Adrenal gland (tissue), 5 donors: ENCODE results near the gene PKMYT1.

Experiments
- POLR2A ChIP-seq, 2 donors: fragments of 450-650 bp; IDR thresholded peaks; one replicate each; pipeline ENCODE4 v1.6.1; 2017; ENCODE audit warnings: antibody characterized with exemption in 2 of 2, mild to moderate bottlenecking in 2 of 2, moderate library complexity in 1 of 2
- TF ChIP-seq, protein P1 (sequence below), 6 experiments: fragments of 450-650 bp in 4 of 6; fragments of 200-600 bp in 2 of 6; sonication (generic) in 1 of 6; IDR thresholded peaks; 1 replicate in 5 of 6; 2 replicates in 1 of 6; pipeline versions ENCODE4 v1.5.1 to v1.8.0; 2016 to 2021; ENCODE audit warnings: antibody characterized with exemption in 6 of 6, mild to moderate bottlenecking in 2 of 6, moderate library complexity in 1 of 6
- donor health status: DM: no; HTN: no; CAD: no.

DNA sequence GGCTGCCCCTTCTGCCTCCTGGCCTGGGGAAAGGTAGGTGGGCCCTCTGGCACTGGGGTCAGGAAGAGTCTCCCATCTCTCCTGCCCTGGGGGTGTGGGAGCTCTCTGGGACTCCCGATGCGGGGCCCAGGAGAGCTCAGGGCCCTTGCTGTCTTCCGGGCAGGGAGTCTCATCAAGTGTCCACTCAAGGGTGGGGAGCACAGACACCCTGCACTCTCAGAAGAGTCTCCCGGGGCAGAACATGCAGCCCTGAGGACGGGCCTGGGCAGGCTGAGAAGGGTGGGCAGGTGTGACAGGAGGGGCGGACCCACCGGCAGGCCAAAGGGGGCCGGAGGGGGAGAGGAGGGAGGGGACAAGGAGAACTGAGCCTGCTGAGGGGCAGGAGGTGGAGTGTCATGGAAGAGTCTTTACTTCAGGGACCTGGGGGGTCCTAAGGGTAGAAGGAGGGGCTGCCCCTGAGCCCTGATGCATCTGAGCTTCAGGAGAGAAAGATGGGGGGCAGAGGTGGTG lies 8.4 kb upstream of the PKMYT1 start:
- TF ChIP-seq, protein P1, sequence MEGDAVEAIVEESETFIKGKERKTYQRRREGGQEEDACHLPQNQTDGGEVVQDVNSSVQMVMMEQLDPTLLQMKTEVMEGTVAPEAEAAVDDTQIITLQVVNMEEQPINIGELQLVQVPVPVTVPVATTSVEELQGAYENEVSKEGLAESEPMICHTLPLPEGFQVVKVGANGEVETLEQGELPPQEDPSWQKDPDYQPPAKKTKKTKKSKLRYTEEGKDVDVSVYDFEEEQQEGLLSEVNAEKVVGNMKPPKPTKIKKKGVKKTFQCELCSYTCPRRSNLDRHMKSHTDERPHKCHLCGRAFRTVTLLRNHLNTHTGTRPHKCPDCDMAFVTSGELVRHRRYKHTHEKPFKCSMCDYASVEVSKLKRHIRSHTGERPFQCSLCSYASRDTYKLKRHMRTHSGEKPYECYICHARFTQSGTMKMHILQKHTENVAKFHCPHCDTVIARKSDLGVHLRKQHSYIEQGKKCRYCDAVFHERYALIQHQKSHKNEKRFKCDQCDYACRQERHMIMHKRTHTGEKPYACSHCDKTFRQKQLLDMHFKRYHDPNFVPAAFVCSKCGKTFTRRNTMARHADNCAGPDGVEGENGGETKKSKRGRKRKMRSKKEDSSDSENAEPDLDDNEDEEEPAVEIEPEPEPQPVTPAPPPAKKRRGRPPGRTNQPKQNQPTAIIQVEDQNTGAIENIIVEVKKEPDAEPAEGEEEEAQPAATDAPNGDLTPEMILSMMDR (IDR thresholded peaks at IDR 0.05) = no peak
- TF ChIP-seq POLR2A (IDR thresholded peaks at IDR 0.05) = no peak
